ENCODE results near the gene STEAP1B. TPM values are rescaled to one million over a fixed set of nuclear protein-coding genes. Genes with fewer than 3 reads are reported as not detected.

STEAP1B gene
- polyA plus RNA-seq, 3 donors = 0.16 TPM; not detected in 2

GRCh38 chr7:22444181-22444971 lies 55.6 kb downstream of the STEAP1B start:
- no peak overlapping the region for H3K4me2 ChIP-seq (replicated peaks; ENCODE audit: extremely low read depth, low read length, poor library complexity, severe bottlenecking)

GRCh38 chr7:22443370-22444180 lies 56.4 kb downstream of the STEAP1B start:
- H3K4me2 ChIP-seq (replicated peaks; ENCODE audit: extremely low read depth, low read length, poor library complexity, severe bottlenecking) = no peak overlapping the region

More at GRCh38 chr7:22444181-22444971, 55.6 kb downstream of the STEAP1B start:
- intact Hi-C loops (cut with micrococcal nuclease) = no loop called here
- no peak overlapping the region for H3K27ac Mint-ChIP-seq
- DNase-seq = no peak
- peaks cover 18% of the 10 kb centered on the region for H3K4me1 Mint-ChIP-seq
- H3K79me2 ChIP-seq (ENCODE audit: insufficient read depth, low read length) = no peaks in the 10 kb centered on the region
- peaks cover 7 to 18% (median 16%) of the 10 kb centered on the region in 3 donors for H3K27me3 Mint-ChIP-seq (ENCODE audit: low read depth in 3 of 3)
- H3K27ac ChIP-seq (ENCODE audit: low read depth in 1 of 2, low read length in 2 of 2) = no peak overlapping the region
- H3K4me3 Mint-ChIP-seq = no peak overlapping the region
- H3K9me3 ChIP-seq (replicated peaks in 1 of 2; ENCODE audit: control insufficient read depth in 1 of 2, insufficient read depth in 1 of 2, low read length in 2 of 2) = peaks cover 0 to 5% of the 10 kb centered on the region in 2 donors
- 63% methylated on average over 10 of the region's 13 CpGs for WGBS (ENCODE audit: insufficient coverage)
- no peaks in the 10 kb centered on the region for H3K36me3 Mint-ChIP-seq
- no peak overlapping the region for H3K9ac ChIP-seq (ENCODE audit: insufficient read depth, low read length, poor library complexity, severe bottlenecking)
- peaks cover 0 to 9% of the 10 kb centered on the region in 2 donors for H3K27me3 ChIP-seq (ENCODE audit: control insufficient read depth in 2 of 2, insufficient read depth in 2 of 2, low read length in 2 of 2)
- no peaks in the 10 kb centered on the region for H3K36me3 ChIP-seq (replicated peaks in 1 of 2; ENCODE audit: control insufficient read depth in 1 of 2, insufficient read depth in 2 of 2, low read length in 2 of 2)
- no peaks in the 10 kb centered on the region for H4K20me1 ChIP-seq (ENCODE audit: insufficient read depth, low read length)
- TF ChIP-seq, protein P1, sequence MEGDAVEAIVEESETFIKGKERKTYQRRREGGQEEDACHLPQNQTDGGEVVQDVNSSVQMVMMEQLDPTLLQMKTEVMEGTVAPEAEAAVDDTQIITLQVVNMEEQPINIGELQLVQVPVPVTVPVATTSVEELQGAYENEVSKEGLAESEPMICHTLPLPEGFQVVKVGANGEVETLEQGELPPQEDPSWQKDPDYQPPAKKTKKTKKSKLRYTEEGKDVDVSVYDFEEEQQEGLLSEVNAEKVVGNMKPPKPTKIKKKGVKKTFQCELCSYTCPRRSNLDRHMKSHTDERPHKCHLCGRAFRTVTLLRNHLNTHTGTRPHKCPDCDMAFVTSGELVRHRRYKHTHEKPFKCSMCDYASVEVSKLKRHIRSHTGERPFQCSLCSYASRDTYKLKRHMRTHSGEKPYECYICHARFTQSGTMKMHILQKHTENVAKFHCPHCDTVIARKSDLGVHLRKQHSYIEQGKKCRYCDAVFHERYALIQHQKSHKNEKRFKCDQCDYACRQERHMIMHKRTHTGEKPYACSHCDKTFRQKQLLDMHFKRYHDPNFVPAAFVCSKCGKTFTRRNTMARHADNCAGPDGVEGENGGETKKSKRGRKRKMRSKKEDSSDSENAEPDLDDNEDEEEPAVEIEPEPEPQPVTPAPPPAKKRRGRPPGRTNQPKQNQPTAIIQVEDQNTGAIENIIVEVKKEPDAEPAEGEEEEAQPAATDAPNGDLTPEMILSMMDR (IDR thresholded peaks at IDR 0.05) = no peak
- no peak overlapping the region for H3K4me3 ChIP-seq (replicated peaks in 1 of 3; ENCODE audit: low read depth in 2 of 3, low read length in 3 of 3)
- peaks cover 0 to 2% of the 10 kb centered on the region in 2 donors for H3K4me1 ChIP-seq (ENCODE audit: control insufficient read depth in 1 of 2, insufficient read depth in 2 of 2, low read length in 2 of 2)
- no peak overlapping the region for H2AFZ ChIP-seq (ENCODE audit: insufficient read depth, low read depth, low read length, poor library complexity, severe bottlenecking)
- peaks cover 0 to 3% (median 0%) of the 10 kb centered on the region in 7 donors for H3K9me3 Mint-ChIP-seq

More at GRCh38 chr7:22443370-22444180, 56.4 kb downstream of the STEAP1B start:
- H3K4me3 ChIP-seq (replicated peaks in 1 of 3; ENCODE audit: low read depth in 2 of 3, low read length in 3 of 3) = no peak overlapping the region
- H3K4me1 ChIP-seq (ENCODE audit: control insufficient read depth in 1 of 2, insufficient read depth in 2 of 2, low read length in 2 of 2) = peaks cover 0 to 2% of the 10 kb centered on the region in 2 donors
- no peaks in the 10 kb centered on the region for H3K79me2 ChIP-seq (ENCODE audit: insufficient read depth, low read length)
- TF ChIP-seq, protein P1 (IDR thresholded peaks at IDR 0.05) = no peak
- Mint-ChIP-seq H3K4me1 (peaks cover 18% of the 10 kb centered on the region), H3K9me3 (peaks cover 0 to 3% (median 0%) of the 10 kb centered on the region in 7 donors), H3K4me3 (peak overlapping the region in 1 of 2 donors; percentile 28), H3K27ac (no peak overlapping the region), H3K27me3 (ENCODE audit: low read depth in 3 of 3) (peaks cover 7 to 16% (median 16%) of the 10 kb centered on the region in 3 donors), H3K36me3 (no peaks in the 10 kb centered on the region)
- no peak for DNase-seq
- H3K27ac ChIP-seq (ENCODE audit: low read depth in 1 of 2, low read length in 2 of 2) = no peak overlapping the region
- H3K9ac ChIP-seq (ENCODE audit: insufficient read depth, low read length, poor library complexity, severe bottlenecking) = no peak overlapping the region
- intact Hi-C loops (cut with micrococcal nuclease) = no loop called here
- no peaks in the 10 kb centered on the region for H4K20me1 ChIP-seq (ENCODE audit: insufficient read depth, low read length)
- H3K9me3 ChIP-seq (replicated peaks in 1 of 2; ENCODE audit: control insufficient read depth in 1 of 2, insufficient read depth in 1 of 2, low read length in 2 of 2) = peaks cover 0 to 5% of the 10 kb centered on the region in 2 donors
- 46% methylated on average over 3 of the region's 7 CpGs for WGBS (ENCODE audit: insufficient coverage)
- H3K36me3 ChIP-seq (replicated peaks in 1 of 2; ENCODE audit: control insufficient read depth in 1 of 2, insufficient read depth in 2 of 2, low read length in 2 of 2) = no peaks in the 10 kb centered on the region
- peaks cover 0 to 9% of the 10 kb centered on the region in 2 donors for H3K27me3 ChIP-seq (ENCODE audit: control insufficient read depth in 2 of 2, insufficient read depth in 2 of 2, low read length in 2 of 2)
- H2AFZ ChIP-seq (ENCODE audit: insufficient read depth, low read depth, low read length, poor library complexity, severe bottlenecking) = no peak overlapping the region
